DOHH2 (cell line): ENCODE measurements around the gene FOXC2.

ENCODE experiments used
- H3F3A ChIP-seq: fragments of 200-600 bp; sonication (generic), shearing (Covaris generic); 2 replicates; pipeline ENCODE4 v1.6.0; 2016; ENCODE audit warnings: antibody characterized with exemption, mild to moderate bottlenecking; ENCODE audit not compliant: control insufficient read depth, insufficient read depth
- H3K27ac ChIP-seq: fragments of 200-600 bp; sonication (generic); 2 replicates; pipeline ENCODE4 v1.5.1; 2014; ENCODE audit warnings: low read depth, mild to moderate bottlenecking, low read length, moderate library complexity
- H3K27me3 ChIP-seq: fragments of 200-600 bp; sonication (generic); 2 replicates; pipeline ENCODE4 v1.6.1; 2014; ENCODE audit warnings: mild to moderate bottlenecking, low read length, mixed read lengths; ENCODE audit not compliant: control insufficient read depth
- H3K36me3 ChIP-seq: fragments of 200-600 bp; sonication (generic); 2 replicates; pipeline ENCODE4 v1.6.1; 2014; ENCODE audit warnings: mild to moderate bottlenecking, low read length, moderate library complexity, mixed read lengths; ENCODE audit not compliant: control insufficient read depth
- H3K4me1 ChIP-seq: fragments of 200-600 bp; sonication (generic); 2 replicates; pipeline ENCODE4 v1.6.1; 2014; ENCODE audit warnings: mild to moderate bottlenecking, low read length, mixed read lengths; ENCODE audit not compliant: control insufficient read depth
- H3K4me2 ChIP-seq: fragments of 200-600 bp; sonication (generic); 2 replicates; pipeline ENCODE4 v1.6.0; 2014; ENCODE audit warnings: mild to moderate bottlenecking, low read length, moderate library complexity
- H3K4me3 ChIP-seq: fragments of 200-600 bp; sonication (generic); 2 replicates; pipeline ENCODE4 v1.5.1; 2014; ENCODE audit warnings: mild to moderate bottlenecking, low read length, mixed read lengths
- H3K79me2 ChIP-seq: fragments of 200-600 bp; sonication (generic); 2 replicates; pipeline ENCODE4 v1.6.1; 2014; ENCODE audit warnings: mild to moderate bottlenecking, low read length, mixed read lengths; ENCODE audit not compliant: control insufficient read depth
- H3K9me2 ChIP-seq: fragments of 200-600 bp; sonication (generic); replicated peaks from 2 replicates; pipeline ENCODE4 v1.6.1; 2014; ENCODE audit warnings: mild to moderate bottlenecking, low read length, mixed read lengths; ENCODE audit not compliant: control insufficient read depth
- H3K9me3 ChIP-seq: fragments of 200-600 bp; sonication (generic); 2 replicates; pipeline ENCODE4 v1.6.1; 2014; ENCODE audit warnings: antibody characterized with exemption, low read length, mixed read lengths; ENCODE audit not compliant: control insufficient read depth, insufficient read depth
- H4K20me1 ChIP-seq: fragments of 200-600 bp; sonication (generic); 2 replicates; pipeline ENCODE4 v1.6.0; 2014; ENCODE audit warnings: low read depth, mild to moderate bottlenecking, antibody characterized with exemption, low read length, moderate library complexity; ENCODE audit not compliant: control insufficient read depth, insufficient read depth
- EZH2phosphoT487 ChIP-seq: fragments of 200-600 bp; sonication (generic); IDR thresholded peaks from 2 replicates; pipeline ENCODE4 v1.6.1; 2017; ENCODE audit warnings: borderline replicate concordance, mild to moderate bottlenecking, antibody characterized with exemption, low read length, moderate library complexity, mixed read lengths
- TF ChIP-seq, protein P1 (sequence below): fragments of 200-600 bp; sonication (generic); IDR thresholded peaks from one replicate; pipeline ENCODE4 v1.5.1; 2014; ENCODE audit warnings: antibody characterized with exemption, mild to moderate bottlenecking, low read depth, low read length; ENCODE audit not compliant: poor library complexity, severe bottlenecking

Gene FOXC2

DNA sequence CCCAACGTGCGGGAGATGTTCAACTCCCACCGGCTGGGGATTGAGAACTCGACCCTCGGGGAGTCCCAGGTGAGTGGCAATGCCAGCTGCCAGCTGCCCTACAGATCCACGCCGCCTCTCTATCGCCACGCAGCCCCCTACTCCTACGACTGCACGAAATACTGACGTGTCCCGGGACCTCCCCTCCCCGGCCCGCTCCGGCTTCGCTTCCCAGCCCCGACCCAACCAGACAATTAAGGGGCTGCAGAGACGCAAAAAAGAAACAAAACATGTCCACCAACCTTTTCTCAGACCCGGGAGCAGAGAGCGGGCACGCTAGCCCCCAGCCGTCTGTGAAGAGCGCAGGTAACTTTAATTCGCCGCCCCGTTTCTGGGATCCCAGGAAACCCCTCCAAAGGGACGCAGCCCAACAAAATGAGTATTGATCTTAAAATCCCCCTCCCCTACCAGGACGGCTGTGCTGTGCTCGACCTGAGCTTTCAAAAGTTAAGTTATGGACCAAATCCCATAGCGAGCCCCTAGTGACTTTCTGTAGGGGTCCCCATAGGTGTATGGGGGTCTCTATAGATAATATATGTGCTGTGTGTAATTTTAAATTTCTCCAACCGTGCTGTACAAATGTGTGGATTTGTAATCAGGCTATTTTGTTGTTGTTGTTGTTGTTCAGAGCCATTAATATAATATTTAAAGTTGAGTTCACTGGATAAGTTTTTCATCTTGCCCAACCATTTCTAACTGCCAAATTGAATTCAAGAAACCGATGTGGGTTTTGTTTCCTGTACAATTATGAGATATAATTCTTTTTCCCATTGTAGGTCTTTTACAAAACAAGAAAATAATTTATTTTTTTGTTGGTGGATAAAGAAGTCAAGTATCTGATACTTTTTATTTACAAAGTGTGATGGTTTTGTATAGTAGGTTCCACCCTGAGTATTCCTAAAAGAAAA, 2.3 kb downstream of the FOXC2 start:
- peaks cover 12% of the 10 kb centered on the region for H3K27me3 ChIP-seq

DNA sequence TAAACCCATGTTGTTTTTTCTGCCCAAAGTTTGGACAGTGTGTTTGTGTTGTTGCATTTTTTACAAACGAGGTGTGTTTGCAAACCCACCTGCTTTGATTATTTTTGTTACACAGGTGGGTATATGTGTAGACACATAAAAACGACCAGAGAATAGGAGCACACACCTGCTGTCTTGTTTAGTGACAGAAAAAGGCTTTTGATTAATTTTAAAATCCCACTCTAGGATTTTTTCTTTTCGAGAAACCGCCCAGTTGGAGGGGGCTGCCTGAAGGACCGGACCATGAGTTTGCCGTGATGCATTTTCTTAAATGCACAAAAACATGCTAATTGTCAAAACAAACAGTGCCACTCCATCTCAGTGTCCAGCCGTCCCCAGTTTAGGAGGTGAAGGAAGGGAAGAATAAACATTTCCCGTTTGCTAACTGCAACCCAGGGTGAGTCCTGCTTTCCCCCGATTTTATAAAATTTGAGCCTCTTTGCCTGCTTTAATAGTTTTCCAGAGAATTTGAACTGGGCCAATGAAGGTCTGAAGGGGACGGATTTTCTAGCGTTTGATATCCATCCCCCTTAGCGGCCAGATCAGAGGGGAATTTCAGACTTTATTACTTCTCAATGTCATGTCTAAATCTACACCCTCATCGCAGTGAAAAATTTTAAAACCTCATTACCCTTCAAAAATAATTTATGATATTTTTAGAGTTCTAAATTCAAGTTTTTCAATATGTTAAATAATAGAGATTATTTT, 3.2 kb downstream of the FOXC2 start:
- H4K20me1 ChIP-seq, result no peaks in the 10 kb centered on the region
- H3K4me1 ChIP-seq, result no peaks in the 10 kb centered on the region
- H3K9me3 ChIP-seq, result no peaks in the 10 kb centered on the region
- H3K4me2 ChIP-seq, result no peak overlapping the region
- no peak for TF ChIP-seq EZH2phosphoT487
- TF ChIP-seq, protein P1, sequence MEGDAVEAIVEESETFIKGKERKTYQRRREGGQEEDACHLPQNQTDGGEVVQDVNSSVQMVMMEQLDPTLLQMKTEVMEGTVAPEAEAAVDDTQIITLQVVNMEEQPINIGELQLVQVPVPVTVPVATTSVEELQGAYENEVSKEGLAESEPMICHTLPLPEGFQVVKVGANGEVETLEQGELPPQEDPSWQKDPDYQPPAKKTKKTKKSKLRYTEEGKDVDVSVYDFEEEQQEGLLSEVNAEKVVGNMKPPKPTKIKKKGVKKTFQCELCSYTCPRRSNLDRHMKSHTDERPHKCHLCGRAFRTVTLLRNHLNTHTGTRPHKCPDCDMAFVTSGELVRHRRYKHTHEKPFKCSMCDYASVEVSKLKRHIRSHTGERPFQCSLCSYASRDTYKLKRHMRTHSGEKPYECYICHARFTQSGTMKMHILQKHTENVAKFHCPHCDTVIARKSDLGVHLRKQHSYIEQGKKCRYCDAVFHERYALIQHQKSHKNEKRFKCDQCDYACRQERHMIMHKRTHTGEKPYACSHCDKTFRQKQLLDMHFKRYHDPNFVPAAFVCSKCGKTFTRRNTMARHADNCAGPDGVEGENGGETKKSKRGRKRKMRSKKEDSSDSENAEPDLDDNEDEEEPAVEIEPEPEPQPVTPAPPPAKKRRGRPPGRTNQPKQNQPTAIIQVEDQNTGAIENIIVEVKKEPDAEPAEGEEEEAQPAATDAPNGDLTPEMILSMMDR, result no peak
- no peaks in the 10 kb centered on the region for H3K9me2 ChIP-seq
- no peaks in the 10 kb centered on the region for H3K79me2 ChIP-seq
- no peaks in the 10 kb centered on the region for H3K36me3 ChIP-seq
- H3F3A ChIP-seq, result no peaks in the 10 kb centered on the region
- peaks cover 6% of the 10 kb centered on the region for H3K27me3 ChIP-seq
- no peak overlapping the region for H3K27ac ChIP-seq
- no peak overlapping the region for H3K4me3 ChIP-seq

More for the DNA sequence above, 2.3 kb downstream of the FOXC2 start:
- H3K4me1 ChIP-seq, result peaks cover 5% of the 10 kb centered on the region
- H3K4me3 ChIP-seq, result no peak overlapping the region
- no peak for TF ChIP-seq EZH2phosphoT487
- TF ChIP-seq, protein P1, result no peak
- H3F3A ChIP-seq, result no peaks in the 10 kb centered on the region
- no peaks in the 10 kb centered on the region for H3K36me3 ChIP-seq
- no peaks in the 10 kb centered on the region for H3K79me2 ChIP-seq
- H3K4me2 ChIP-seq, result no peak overlapping the region
- no peaks in the 10 kb centered on the region for H4K20me1 ChIP-seq
- H3K9me2 ChIP-seq, result no peaks in the 10 kb centered on the region
- H3K9me3 ChIP-seq, result no peaks in the 10 kb centered on the region
- H3K27ac ChIP-seq, result no peak overlapping the region

DNA sequence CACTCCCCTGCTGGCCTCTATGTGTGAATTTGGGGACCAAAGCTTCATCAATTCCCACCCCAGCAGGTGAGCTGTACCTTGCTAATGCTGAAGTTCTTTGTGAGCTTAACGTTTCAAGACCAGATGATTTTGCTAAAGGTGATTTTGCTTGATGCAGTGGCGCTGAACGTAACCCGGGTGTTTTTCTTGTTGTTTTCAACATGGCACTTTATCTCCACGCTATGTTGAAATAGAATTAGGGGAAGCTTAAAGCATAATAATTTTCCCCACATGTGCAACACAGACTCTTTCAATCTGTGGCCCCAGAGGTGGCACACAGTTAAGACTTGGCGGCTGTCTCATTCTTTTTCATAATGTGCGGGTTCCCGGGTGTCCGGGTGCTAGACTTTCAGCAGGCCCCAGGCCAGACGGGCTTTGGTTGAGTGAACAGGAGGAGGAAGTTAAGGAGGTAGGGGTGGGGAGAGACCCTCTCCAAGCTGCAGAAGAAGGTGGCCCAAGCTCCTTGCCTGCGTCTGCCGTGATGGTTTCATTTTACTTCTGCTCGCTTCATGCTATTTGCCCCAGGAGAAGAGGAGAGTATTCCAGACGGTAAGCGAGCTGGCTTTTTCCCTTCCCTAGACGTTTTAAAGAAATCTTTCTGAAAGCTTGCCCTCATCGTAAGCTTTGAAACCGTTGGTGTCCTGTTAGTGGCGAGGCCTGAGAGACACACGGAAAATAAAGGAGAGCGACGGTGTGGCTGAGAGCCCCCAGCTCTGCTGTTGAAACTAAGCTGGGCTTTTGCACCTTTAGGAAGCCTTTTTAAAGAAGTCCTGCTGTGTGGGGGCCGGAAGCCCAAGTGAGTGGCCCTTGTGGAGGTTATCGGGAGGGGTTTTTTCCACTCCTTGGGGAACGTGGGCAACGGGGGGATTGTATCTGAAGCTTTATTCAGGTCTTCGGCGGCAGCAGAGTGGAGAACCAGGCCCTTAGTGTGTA, 4.2 kb downstream of the FOXC2 start:
- no peaks in the 10 kb centered on the region for H4K20me1 ChIP-seq
- TF ChIP-seq, protein P1, result no peak
- TF ChIP-seq EZH2phosphoT487, result no peak
- no peaks in the 10 kb centered on the region for H3K27me3 ChIP-seq
- H3F3A ChIP-seq, result no peaks in the 10 kb centered on the region
- H3K9me3 ChIP-seq, result no peaks in the 10 kb centered on the region
- H3K4me1 ChIP-seq, result no peaks in the 10 kb centered on the region
- no peaks in the 10 kb centered on the region for H3K36me3 ChIP-seq
- H3K4me2 ChIP-seq, result no peak overlapping the region
- H3K4me3 ChIP-seq, result no peak overlapping the region
- H3K9me2 ChIP-seq, result no peaks in the 10 kb centered on the region
- no peak overlapping the region for H3K27ac ChIP-seq
- no peaks in the 10 kb centered on the region for H3K79me2 ChIP-seq
